Measurements from ENCODE around the gene SGPP2. TPM values are rescaled to one million over a fixed set of nuclear protein-coding genes. Genes with fewer than 3 reads are reported as not detected.

The SGPP2 gene
- total RNA-seq, 5 donors from 2014 or later (not counting 1 experiment from before 2014, with no cell fraction given): 2.2 to 4.0 (median 3.3) TPM

DNA sequence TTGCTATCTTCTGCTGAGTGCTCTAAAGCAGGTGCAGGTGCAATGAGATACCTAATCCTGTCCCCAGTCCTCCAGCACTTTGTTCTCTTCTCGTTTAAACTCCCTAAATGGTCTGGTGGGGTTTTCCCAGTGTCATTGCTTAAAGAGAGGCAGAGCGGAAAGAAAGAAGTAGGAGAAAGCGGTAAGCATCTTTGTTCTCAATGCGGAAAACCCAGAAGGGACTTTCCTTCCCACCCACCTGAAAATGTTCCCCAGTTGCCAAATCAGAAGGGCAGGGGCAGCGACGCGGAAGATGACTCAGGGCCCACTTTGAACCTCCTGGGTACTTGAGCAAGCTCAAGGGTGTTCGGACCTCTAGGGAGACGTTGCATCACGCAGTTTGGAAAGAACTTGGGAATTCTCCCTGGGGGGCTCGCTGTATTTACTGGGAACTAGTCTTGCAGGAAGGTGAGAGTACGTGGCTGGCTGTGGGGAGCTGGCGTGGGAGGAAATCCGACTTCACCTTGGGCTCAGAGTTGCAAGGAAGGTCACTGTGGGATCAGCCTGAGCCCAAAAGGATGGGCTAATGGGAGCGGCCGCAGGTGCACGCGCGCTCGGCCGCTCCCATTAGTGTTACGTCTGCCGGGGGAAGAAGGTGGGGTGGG is 589 bp upstream of the SGPP2 start:
- no peaks in the 10 kb centered on the region for H3K9me3 Mint-ChIP-seq
- no peaks in the 10 kb centered on the region for H3K36me3 Mint-ChIP-seq
- peak overlapping the region; percentile 44 to 80 for H3K27ac Mint-ChIP-seq
- POLR2A ChIA-PET: interaction anchor here in 1 of 2 donors (0.6 kb wide), 1 partner anchor 143 kb away, joined by 6 read pairs; no protein-coding TSS in a partner anchor
- WGBS (ENCODE audit: insufficient coverage): 3% methylated on average over 19 of the region's 23 CpGs
- H3K9me3 ChIP-seq: no peaks in the 10 kb centered on the region
- H3K36me3 ChIP-seq (ENCODE audit: control insufficient read depth in 2 of 2, extremely low read depth in 1 of 2, insufficient read depth in 1 of 2, low read length in 1 of 2): no peaks in the 10 kb centered on the region
- H3K4me3 ChIP-seq (ENCODE audit: control insufficient read depth in 1 of 2, extremely low read depth in 1 of 2, low read length in 1 of 2): peak overlapping the region; percentile 38 to 58
- ATAC-seq (replicated peaks in 1 of 4) (peak in 3 of 4 experiments; percentile 4 to 75 (median 14)), DNase-seq (peak in 6 of 35 experiments; percentile 5 to 68 (median 12))
- peak overlapping the region; percentile 41 for H3K27ac ChIP-seq (ENCODE audit: low read length)
- peaks cover 14 to 21% of the 10 kb centered on the region in 2 experiments for H3K27me3 ChIP-seq (replicated peaks in 1 of 2; ENCODE audit: control insufficient read depth in 2 of 2, extremely low read depth in 1 of 2, insufficient read depth in 2 of 2, low read length in 1 of 2)
- H3K27me3 Mint-ChIP-seq: peaks cover 36 to 46% of the 10 kb centered on the region in 2 donors
- CTCF ChIA-PET: no interaction called here
- peaks cover 23 to 41% (median 37%) of the 10 kb centered on the region in 3 donors for H3K4me1 Mint-ChIP-seq
- peak overlapping the region; percentile 82 to 88 (median 85) for H3K4me3 Mint-ChIP-seq
- peaks cover 0 to 24% of the 10 kb centered on the region in 2 experiments for H3K4me1 ChIP-seq (ENCODE audit: control insufficient read depth in 1 of 2, extremely low read depth in 1 of 2, insufficient read depth in 2 of 2, low read length in 2 of 2)

DNA sequence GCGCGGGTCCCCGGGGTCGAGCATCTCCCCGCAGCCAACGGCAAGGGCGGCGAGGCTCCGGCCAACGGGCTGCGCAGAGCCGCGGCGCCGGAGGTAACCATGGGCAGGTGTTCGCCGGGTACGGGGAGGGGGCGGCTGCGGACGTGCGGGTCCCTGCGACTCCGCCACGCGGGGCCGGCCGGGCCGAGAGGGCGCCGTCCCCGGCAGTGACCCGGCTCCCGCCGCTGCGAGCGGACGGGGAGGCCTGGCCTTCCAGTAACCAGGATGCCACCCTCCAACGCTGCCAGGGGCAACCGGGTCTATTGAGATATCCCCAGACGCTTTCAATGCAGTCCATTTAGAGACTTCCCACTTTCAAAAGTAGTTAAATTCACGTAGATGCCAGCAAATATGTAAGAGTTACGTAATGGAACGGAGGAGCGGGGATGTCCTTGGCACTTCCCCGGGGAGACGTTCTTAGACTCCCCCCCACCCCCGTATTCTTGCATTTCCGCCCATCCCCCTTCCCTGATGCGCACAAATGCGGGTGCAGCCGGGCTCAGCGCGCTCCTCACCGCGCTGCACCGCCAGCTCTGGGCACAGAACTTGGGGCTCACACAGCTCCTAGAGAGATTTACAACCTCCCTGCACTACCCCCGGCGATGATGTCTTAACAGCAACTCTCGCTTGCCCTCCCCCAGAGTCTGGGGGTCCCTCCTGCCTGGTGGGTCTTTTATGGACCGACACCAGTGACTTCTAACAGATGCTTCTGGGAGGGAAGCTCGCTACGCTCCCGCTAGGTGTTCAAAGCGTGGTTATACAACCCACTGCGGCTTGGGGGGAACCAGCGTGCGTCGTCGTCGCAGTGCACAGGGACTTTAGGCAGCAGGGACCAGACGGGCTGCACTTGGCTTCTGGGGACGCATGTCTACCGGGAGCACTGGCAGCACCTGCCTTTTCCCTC is 657 bp downstream of the SGPP2 start:
- ChIA-PET CTCF (interaction anchor here in 1 of 2 donors (1.0 kb wide), 1 partner anchor 105 kb away, joined by 5 read pairs; a partner anchor contains a TSS), POLR2A (no interaction called here)
- Histone ChIP-seq H3K4me1 (ENCODE audit: control insufficient read depth in 1 of 2, extremely low read depth in 1 of 2, insufficient read depth in 2 of 2, low read length in 2 of 2) (peaks cover 0 to 24% of the 10 kb centered on the region in 2 experiments), H3K36me3 (ENCODE audit: control insufficient read depth in 2 of 2, extremely low read depth in 1 of 2, insufficient read depth in 1 of 2, low read length in 1 of 2) (no peaks in the 10 kb centered on the region), H3K27ac (ENCODE audit: low read length) (peak overlapping the region; percentile 56), H3K27me3 (replicated peaks in 1 of 2; ENCODE audit: control insufficient read depth in 2 of 2, extremely low read depth in 1 of 2, insufficient read depth in 2 of 2, low read length in 1 of 2) (peaks cover 14 to 21% of the 10 kb centered on the region in 2 experiments), H3K9me3 (no peaks in the 10 kb centered on the region), H3K4me3 (ENCODE audit: control insufficient read depth in 1 of 2, extremely low read depth in 1 of 2, low read length in 1 of 2) (peak overlapping the region; percentile 35 to 58)
- DNase-seq (peak in 12 of 35 experiments; percentile 4 to 58 (median 13)), ATAC-seq (replicated peaks in 1 of 4) (peak; percentile 38 to 50 (median 46))
- peaks cover 4% of the 10 kb centered on the region for H3K36me3 Mint-ChIP-seq
- peak overlapping the region; percentile 59 to 64 for H3K27ac Mint-ChIP-seq
- peak overlapping the region; percentile 80 to 87 (median 85) for H3K4me3 Mint-ChIP-seq
- H3K4me1 Mint-ChIP-seq: peaks cover 23 to 41% (median 37%) of the 10 kb centered on the region in 3 donors
- 3% methylated on average over 59 of the region's 74 CpGs for WGBS (ENCODE audit: insufficient coverage)
- H3K9me3 Mint-ChIP-seq: peaks cover 1 to 6% (median 4%) of the 10 kb centered on the region in 3 donors
- peaks cover 36 to 46% of the 10 kb centered on the region in 2 donors for H3K27me3 Mint-ChIP-seq

DNA sequence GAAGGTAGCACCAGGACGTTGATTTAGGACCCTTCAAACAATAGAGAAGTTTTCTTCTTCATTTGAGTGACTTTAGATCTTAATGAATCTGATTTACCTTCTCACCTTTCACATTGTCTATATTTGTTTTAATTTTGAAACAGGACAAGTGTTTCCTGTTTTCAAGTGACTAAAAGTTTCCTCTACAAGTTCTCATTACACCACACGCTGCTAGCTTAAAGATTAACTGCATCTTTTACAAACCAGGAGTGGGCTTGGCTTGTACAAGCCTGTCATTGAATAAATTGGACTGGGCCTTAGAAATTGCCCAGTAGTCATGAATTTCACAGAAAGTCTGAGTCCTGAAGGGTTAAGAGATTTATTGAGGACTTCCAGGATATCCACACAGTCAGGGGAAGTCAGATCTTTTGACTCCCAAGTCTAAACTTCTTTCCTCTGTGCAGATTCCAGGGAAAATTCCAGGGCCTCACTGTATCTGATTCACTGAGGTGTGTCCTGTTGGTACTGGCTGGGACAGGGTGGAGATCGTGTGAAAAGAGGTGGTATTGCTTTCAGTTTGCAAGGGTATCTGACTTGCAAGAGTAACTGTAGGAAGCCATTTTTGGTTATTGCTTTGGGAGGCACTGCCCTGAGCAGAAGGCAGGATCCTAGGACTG is 3.4 kb downstream of the SGPP2 start:
- H3K4me3 Mint-ChIP-seq: peak overlapping the region; percentile 34 to 56 (median 55)
- H3K36me3 ChIP-seq (ENCODE audit: control insufficient read depth in 2 of 2, extremely low read depth in 1 of 2, insufficient read depth in 1 of 2, low read length in 1 of 2): no peaks in the 10 kb centered on the region
- H3K9me3 ChIP-seq: no peaks in the 10 kb centered on the region
- peaks cover 23 to 42% (median 37%) of the 10 kb centered on the region in 3 donors for H3K4me1 Mint-ChIP-seq
- H3K4me3 ChIP-seq (ENCODE audit: control insufficient read depth in 1 of 2, extremely low read depth in 1 of 2, low read length in 1 of 2): no peak overlapping the region
- H3K4me1 ChIP-seq (ENCODE audit: control insufficient read depth in 1 of 2, extremely low read depth in 1 of 2, insufficient read depth in 2 of 2, low read length in 2 of 2): peaks cover 0 to 24% of the 10 kb centered on the region in 2 experiments
- H3K27me3 Mint-ChIP-seq: peaks cover 25 to 33% of the 10 kb centered on the region in 2 donors
- no peak for ATAC-seq (replicated peaks in 1 of 4)
- peaks cover 12 to 16% of the 10 kb centered on the region in 2 experiments for H3K27me3 ChIP-seq (replicated peaks in 1 of 2; ENCODE audit: control insufficient read depth in 2 of 2, extremely low read depth in 1 of 2, insufficient read depth in 2 of 2, low read length in 1 of 2)
- peak overlapping the region; percentile 31 for H3K27ac ChIP-seq (ENCODE audit: low read length)
- 43% methylated on average over 1 of the region's 3 CpGs for WGBS (ENCODE audit: insufficient coverage)
- ChIA-PET POLR2A (no interaction called here), CTCF (interaction anchor here in 1 of 2 donors (0.6 kb wide), 1 partner anchor 148 kb away, joined by 5 read pairs; no protein-coding TSS in a partner anchor)
- H3K9me3 Mint-ChIP-seq: peaks cover 1 to 8% (median 4%) of the 10 kb centered on the region in 3 donors
- DNase-seq: peak in 1 of 35 experiments; percentile 13
- H3K27ac Mint-ChIP-seq: peak overlapping the region; percentile 54 to 60
- peaks cover 4% of the 10 kb centered on the region for H3K36me3 Mint-ChIP-seq

DNA sequence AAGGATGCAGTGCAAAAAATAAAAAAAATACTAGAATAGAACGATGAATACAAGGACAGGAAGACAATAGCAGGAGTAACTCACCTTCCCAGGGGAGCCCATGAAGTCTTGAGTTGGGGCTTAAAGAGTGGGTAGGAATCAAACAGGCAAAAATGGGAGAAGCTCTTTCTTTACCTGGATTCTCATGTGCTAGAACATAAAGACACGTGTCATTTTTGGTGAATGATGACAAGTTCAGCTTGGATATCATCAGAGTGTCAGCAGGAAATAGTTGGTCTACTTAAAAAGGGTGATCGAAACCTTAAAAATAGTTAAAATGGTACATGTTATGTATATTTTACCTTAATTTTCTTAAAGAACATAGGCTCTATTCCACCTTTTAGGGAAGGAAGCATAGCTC is 5.7 kb downstream of the SGPP2 start:
- Histone ChIP-seq H3K4me1 (ENCODE audit: control insufficient read depth in 1 of 2, extremely low read depth in 1 of 2, insufficient read depth in 2 of 2, low read length in 2 of 2) (peaks cover 0 to 11% of the 10 kb centered on the region in 2 experiments), H3K27ac (ENCODE audit: low read length) (no peak overlapping the region), H3K27me3 (replicated peaks in 1 of 2; ENCODE audit: control insufficient read depth in 2 of 2, extremely low read depth in 1 of 2, insufficient read depth in 2 of 2, low read length in 1 of 2) (peaks cover 0 to 5% of the 10 kb centered on the region in 2 experiments), H3K4me3 (ENCODE audit: control insufficient read depth in 1 of 2, extremely low read depth in 1 of 2, low read length in 1 of 2) (no peak overlapping the region), H3K36me3 (ENCODE audit: control insufficient read depth in 2 of 2, extremely low read depth in 1 of 2, insufficient read depth in 1 of 2, low read length in 1 of 2) (no peaks in the 10 kb centered on the region), H3K9me3 (no peaks in the 10 kb centered on the region)
- ChIA-PET POLR2A (no interaction called here), CTCF (no interaction called here)
- peaks cover 12 to 34% (median 25%) of the 10 kb centered on the region in 3 donors for H3K4me1 Mint-ChIP-seq
- H3K36me3 Mint-ChIP-seq: peaks cover 4% of the 10 kb centered on the region
- H3K4me3 Mint-ChIP-seq: no peak overlapping the region
- 100% methylated on average over 1 of the region's 3 CpGs for WGBS (ENCODE audit: insufficient coverage)
- DNase-seq: no peak
- peaks cover 1 to 8% (median 4%) of the 10 kb centered on the region in 3 donors for H3K9me3 Mint-ChIP-seq
- ATAC-seq (replicated peaks in 1 of 4): no peak
- H3K27me3 Mint-ChIP-seq: peaks cover 11 to 19% of the 10 kb centered on the region in 2 donors
- no peak overlapping the region for H3K27ac Mint-ChIP-seq

DNA sequence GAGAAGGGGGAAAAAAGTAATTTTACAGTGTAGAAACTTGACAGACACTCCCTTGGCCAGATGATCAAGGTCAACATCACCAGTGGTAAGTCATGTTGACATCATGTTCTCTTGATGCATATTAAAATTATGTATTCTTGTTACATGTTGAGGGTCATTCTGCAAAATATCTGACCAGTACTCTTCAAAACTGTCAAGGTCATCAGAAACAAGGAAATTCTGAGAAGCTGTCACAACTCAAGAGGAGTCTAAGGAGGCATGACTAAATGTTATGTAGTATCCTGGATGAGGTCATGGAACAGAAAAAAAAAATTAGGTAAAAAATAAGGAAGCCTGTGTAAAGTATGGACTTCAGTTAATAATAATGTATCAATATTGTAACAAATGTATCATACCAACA is 6.3 kb downstream of the SGPP2 start:
- CTCF ChIA-PET: no interaction called here
- no peak overlapping the region for H3K27ac Mint-ChIP-seq
- no peak overlapping the region for H3K4me3 Mint-ChIP-seq
- DNase-seq: no peak
- H3K27me3 ChIP-seq (replicated peaks in 1 of 2; ENCODE audit: control insufficient read depth in 2 of 2, extremely low read depth in 1 of 2, insufficient read depth in 2 of 2, low read length in 1 of 2): no peaks in the 10 kb centered on the region
- peaks cover 12 to 30% (median 19%) of the 10 kb centered on the region in 3 donors for H3K4me1 Mint-ChIP-seq
- peaks cover 4% of the 10 kb centered on the region for H3K36me3 Mint-ChIP-seq
- POLR2A ChIA-PET: no interaction called here
- no peak overlapping the region for H3K27ac ChIP-seq (ENCODE audit: low read length)
- H3K9me3 Mint-ChIP-seq: peaks cover 1 to 8% (median 4%) of the 10 kb centered on the region in 3 donors
- peaks cover 0 to 6% of the 10 kb centered on the region in 2 experiments for H3K4me1 ChIP-seq (ENCODE audit: control insufficient read depth in 1 of 2, extremely low read depth in 1 of 2, insufficient read depth in 2 of 2, low read length in 2 of 2)
- no peak for ATAC-seq (replicated peaks in 1 of 4)
- H3K36me3 ChIP-seq (ENCODE audit: control insufficient read depth in 2 of 2, extremely low read depth in 1 of 2, insufficient read depth in 1 of 2, low read length in 1 of 2): no peaks in the 10 kb centered on the region
- H3K27me3 Mint-ChIP-seq: peaks cover 6 to 12% of the 10 kb centered on the region in 2 donors
- no peaks in the 10 kb centered on the region for H3K9me3 ChIP-seq
- H3K4me3 ChIP-seq (ENCODE audit: control insufficient read depth in 1 of 2, extremely low read depth in 1 of 2, low read length in 1 of 2): no peak overlapping the region

DNA sequence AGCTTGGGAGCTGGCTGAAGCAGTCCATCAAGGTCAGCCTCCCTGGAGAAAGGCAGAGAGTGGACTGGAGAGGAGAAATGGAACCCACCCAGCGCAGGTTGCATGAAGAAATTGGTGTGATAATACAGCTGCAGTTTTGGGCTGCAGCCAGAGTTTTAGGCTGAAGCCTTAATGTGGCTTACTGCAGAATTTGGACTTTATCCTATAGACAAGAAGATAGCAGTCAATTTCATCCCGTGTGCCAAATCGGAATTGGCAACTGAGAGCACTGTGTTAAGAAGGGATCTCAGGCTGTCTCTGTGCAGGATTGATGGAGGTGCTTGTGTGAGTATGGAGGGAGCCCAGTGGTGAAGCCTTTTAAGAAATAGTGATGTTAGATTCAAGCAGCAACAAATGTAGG is 7.5 kb downstream of the SGPP2 start:
- 100% methylated on average over 2 of the region's 3 CpGs for WGBS (ENCODE audit: insufficient coverage)
- Histone ChIP-seq H3K27ac (ENCODE audit: low read length) (no peak overlapping the region), H3K4me1 (ENCODE audit: control insufficient read depth in 1 of 2, extremely low read depth in 1 of 2, insufficient read depth in 2 of 2, low read length in 2 of 2) (no peaks in the 10 kb centered on the region), H3K9me3 (no peaks in the 10 kb centered on the region), H3K36me3 (ENCODE audit: control insufficient read depth in 2 of 2, extremely low read depth in 1 of 2, insufficient read depth in 1 of 2, low read length in 1 of 2) (no peaks in the 10 kb centered on the region), H3K4me3 (ENCODE audit: control insufficient read depth in 1 of 2, extremely low read depth in 1 of 2, low read length in 1 of 2) (no peak overlapping the region), H3K27me3 (replicated peaks in 1 of 2; ENCODE audit: control insufficient read depth in 2 of 2, extremely low read depth in 1 of 2, insufficient read depth in 2 of 2, low read length in 1 of 2) (no peaks in the 10 kb centered on the region)
- H3K9me3 Mint-ChIP-seq: peaks cover 1 to 8% (median 5%) of the 10 kb centered on the region in 3 donors
- H3K4me1 Mint-ChIP-seq: peaks cover 10 to 20% (median 10%) of the 10 kb centered on the region in 3 donors
- POLR2A ChIA-PET: no interaction called here
- no peak for DNase-seq
- CTCF ChIA-PET: no interaction called here
- H3K27me3 Mint-ChIP-seq: peaks cover 1 to 11% of the 10 kb centered on the region in 2 donors
- no peak overlapping the region for H3K27ac Mint-ChIP-seq
- no peak overlapping the region for H3K4me3 Mint-ChIP-seq
- no peak for ATAC-seq (replicated peaks in 1 of 4)
- peaks cover 5% of the 10 kb centered on the region for H3K36me3 Mint-ChIP-seq
